ENCODE data around the gene SULT6B1. TPM values are rescaled to one million over a fixed set of nuclear protein-coding genes. Genes with fewer than 3 reads are reported as not detected.

SULT6B1 gene, protein sequence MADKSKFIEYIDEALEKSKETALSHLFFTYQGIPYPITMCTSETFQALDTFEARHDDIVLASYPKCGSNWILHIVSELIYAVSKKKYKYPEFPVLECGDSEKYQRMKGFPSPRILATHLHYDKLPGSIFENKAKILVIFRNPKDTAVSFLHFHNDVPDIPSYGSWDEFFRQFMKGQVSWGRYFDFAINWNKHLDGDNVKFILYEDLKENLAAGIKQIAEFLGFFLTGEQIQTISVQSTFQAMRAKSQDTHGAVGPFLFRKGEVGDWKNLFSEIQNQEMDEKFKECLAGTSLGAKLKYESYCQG
- total RNA-seq = not detected
- long read RNA-seq, donor 1 = 0 reads
- long read RNA-seq, donor 2 = 0 reads

- no peaks in the 10 kb centered on the region for H3K4me1 ChIP-seq (ENCODE audit: low read depth)
- no peaks in the 10 kb centered on the region for H3K9me3 ChIP-seq
- intact Hi-C loops (cut with DNase I, micrococcal nuclease) = no loop called here
- no peak within 1 kb of the TSS for H3K4me3 ChIP-seq
- no peak for ATAC-seq
- H3K36me3 ChIP-seq (ENCODE audit: low read depth) = no peaks in the 10 kb centered on the region
- DNase-seq = no peak
- TF ChIP-seq CTCF (IDR thresholded peaks at IDR 0.05) = no peak
Measured at GRCh38 chr2:37188570-37188969, at the start of gene SULT6B1. Gene SULT6B1 (minus strand): TSS chr2:37188670. CDS start chr2:37188640, 30 bp downstream.

GRCh38 chr2:37232131-37232933 lies 43.9 kb upstream of the SULT6B1 start:
- H3K4me1 ChIP-seq (ENCODE audit: low read depth) = peaks cover 25% of the 10 kb centered on the region

GRCh38 chr2:37231241-37232130 lies 43.0 kb upstream of the SULT6B1 start, which contains the start of the genes CEBPZ and NDUFAF7:
Gene CEBPZ (minus strand): TSS chr2:37231596. CDS start chr2:37231567, 29 bp downstream.
Gene NDUFAF7 (plus strand): TSS chr2:37231658. CDS start chr2:37231706, 48 bp downstream.
- TF ChIP-seq CTCF (IDR thresholded peaks at IDR 0.05) = no peak
- intact Hi-C loops (cut with DNase I, micrococcal nuclease) = no loop called here
- ATAC-seq (peak; percentile 98), DNase-seq (peak; percentile 93 to 96 (median 94))
- H3K9me3 ChIP-seq = no peaks in the 10 kb centered on the region
- no peaks in the 10 kb centered on the region for H3K36me3 ChIP-seq (ENCODE audit: low read depth)
- peaks cover 25% of the 10 kb centered on the region for H3K4me1 ChIP-seq (ENCODE audit: low read depth)
- H3K4me3 ChIP-seq = peak within 1 kb of the TSS; percentile 65

More at GRCh38 chr2:37232131-37232933, 43.9 kb upstream of the SULT6B1 start:
- no peaks in the 10 kb centered on the region for H3K36me3 ChIP-seq (ENCODE audit: low read depth)
- intact Hi-C loops (cut with DNase I, micrococcal nuclease) = no loop called here
- peak overlapping the region; percentile 65 for H3K4me3 ChIP-seq
- ATAC-seq (peak; percentile 35), DNase-seq (peak in 2 of 3 donors; percentile 43 to 52)
- no peak for TF ChIP-seq CTCF (IDR thresholded peaks at IDR 0.05)
- no peaks in the 10 kb centered on the region for H3K9me3 ChIP-seq

DNA sequence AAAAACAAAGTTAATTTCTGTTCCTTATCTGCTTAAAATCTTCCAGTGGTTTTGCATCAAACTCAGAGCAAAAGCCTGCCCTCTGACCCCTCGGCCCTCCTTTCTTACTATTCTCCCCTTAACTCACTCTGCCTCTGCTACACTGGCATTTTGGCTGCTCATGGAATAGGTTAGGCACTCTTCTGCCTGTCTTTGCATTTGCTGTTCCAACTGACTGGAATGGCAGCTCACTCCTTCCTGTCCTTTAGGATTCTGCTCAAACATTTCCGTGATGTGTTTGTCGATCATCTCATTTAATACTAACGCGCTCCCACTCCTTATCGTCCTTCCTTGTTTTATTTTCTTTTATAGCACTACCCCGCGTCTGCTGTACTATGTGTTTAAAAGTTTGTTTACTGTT lies 42.1 kb upstream of the SULT6B1 start:
- peak in 1 of 3 donors; percentile 13 for DNase-seq
- peak; percentile 25 for ATAC-seq
- TF ChIP-seq CTCF (IDR thresholded peaks at IDR 0.05) = no peak
- Histone ChIP-seq H3K4me1 (ENCODE audit: low read depth) (peaks cover 25% of the 10 kb centered on the region), H3K9me3 (no peaks in the 10 kb centered on the region), H3K4me3 (peak overlapping the region; percentile 65), H3K36me3 (ENCODE audit: low read depth) (no peaks in the 10 kb centered on the region)
- intact Hi-C loops (cut with DNase I, micrococcal nuclease) = no loop called here

- intact Hi-C loops (cut with DNase I, micrococcal nuclease) = no loop called here
- Histone ChIP-seq H3K4me1 (ENCODE audit: low read depth) (peaks cover 25% of the 10 kb centered on the region), H3K4me3 (no peak overlapping the region), H3K36me3 (ENCODE audit: low read depth) (no peaks in the 10 kb centered on the region), H3K9me3 (no peaks in the 10 kb centered on the region)
- no peak for TF ChIP-seq CTCF (IDR thresholded peaks at IDR 0.05)
- DNase-seq = no peak
- no peak for ATAC-seq
Measured at GRCh38 chr2:37228788-37229187, 40.3 kb upstream of the SULT6B1 start.
